IPS-18c (cell line): ENCODE results near the gene VWC2.

Experiments used
- H3K4me3 ChIP-seq: 2 replicates; pipeline ENCODE4 v1.7.0; 2013; ENCODE audit warnings: low read depth, mild to moderate bottlenecking, low read length, moderate library complexity; ENCODE audit not compliant: insufficient read depth
- H3K9me3 ChIP-seq: one replicate; pipeline ENCODE4 v1.6.1; 2013; ENCODE audit warnings: mild to moderate bottlenecking, low read length, moderate library complexity; ENCODE audit not compliant: control insufficient read depth, insufficient read depth

The VWC2 gene

DNA sequence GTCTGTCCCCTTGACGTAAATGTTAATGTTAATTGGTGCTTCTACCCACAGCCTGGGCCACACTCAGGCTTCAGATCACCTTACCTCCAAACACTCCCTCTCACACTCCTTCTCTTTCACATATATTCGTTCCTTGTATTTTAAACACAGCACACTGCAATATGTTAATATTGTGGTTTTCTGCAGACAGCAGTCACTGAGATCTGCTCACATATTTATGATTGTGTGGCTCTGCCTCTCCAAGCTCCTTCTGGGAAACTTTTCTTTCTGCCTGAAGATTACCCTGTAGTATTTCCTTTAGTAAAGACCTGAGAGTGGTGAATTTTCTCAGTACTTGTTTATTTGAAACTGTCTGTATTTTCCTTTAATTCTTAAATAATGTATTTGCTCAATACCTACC, 104.7 kb downstream of the VWC2 start:
- H3K4me3 ChIP-seq: no peak overlapping the region
- H3K9me3 ChIP-seq: no peaks in the 10 kb centered on the region

DNA sequence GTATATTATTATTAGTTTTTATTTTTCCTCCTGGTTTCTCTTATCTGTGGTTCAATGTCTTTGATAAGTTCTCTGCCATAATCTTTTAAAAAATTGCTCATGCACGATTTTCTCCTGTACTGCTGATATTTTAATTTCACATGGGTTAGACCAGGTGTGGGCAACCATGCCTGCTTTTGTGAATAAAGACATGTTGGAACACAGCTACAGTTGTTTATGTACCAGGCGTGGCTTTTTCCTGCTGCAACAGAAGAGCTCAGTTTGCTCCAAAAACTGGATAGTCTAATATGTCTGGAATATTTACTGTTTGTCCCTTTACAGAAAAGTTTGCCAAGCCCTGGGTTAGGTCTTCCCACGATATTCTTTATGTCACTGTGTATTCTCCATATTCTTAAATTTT, 105.2 kb downstream of the VWC2 start:
- Histone ChIP-seq H3K9me3 (no peaks in the 10 kb centered on the region), H3K4me3 (no peak overlapping the region)

DNA sequence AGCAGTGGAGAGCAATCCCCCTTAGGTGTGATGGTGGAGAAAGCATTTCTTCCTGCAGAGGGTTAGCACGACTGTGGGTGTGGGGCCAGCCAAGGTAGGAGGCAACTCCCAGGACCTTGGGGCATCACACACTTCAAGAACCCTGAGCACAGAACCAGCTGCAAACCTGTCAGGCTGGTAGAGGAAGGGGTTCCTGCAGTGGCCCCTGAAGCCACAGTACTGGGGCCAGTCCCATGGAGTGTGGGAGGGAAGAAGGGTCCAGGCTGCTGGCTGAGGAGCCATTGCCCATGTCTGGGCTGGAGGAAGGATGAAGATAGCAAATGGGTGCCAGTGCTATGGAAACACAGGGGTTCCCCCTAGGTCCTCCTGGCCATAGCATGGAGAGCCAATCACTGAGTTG, 110.5 kb downstream of the VWC2 start:
- no peaks in the 10 kb centered on the region for H3K9me3 ChIP-seq
- H3K4me3 ChIP-seq: no peak overlapping the region

DNA sequence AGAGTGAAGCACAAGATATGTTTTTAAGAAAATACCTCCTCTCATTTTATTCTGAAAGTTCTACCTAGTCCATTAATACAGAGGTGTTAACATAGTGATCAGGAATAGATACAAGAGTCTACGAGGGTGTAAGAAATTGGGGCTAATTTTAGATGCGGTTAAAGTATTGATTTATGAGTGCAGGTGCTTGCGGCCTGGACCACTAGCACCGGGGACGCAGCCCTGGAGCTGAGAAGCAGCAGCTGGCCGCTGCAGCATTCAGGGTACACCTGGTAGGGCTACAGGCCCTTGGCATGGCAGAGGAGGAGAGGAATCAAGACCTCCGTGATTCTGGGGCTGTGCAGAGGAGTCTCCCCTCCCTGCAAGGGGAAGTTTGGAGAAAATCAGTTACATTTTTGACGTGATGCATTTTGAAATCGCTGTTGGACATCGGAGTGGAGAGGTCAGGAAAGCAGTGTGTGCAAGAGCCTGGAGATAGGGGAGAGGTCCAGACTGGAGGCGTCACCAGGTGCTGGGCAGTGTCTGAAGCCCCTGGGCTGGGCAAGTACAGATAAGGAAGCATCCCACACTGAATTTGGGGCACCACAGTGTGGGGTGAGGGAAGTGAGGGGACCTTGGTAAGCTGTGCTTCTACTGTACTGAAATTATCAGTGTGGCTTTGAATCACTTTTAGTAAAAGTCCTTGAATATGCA, 112.3 kb downstream of the VWC2 start:
- H3K9me3 ChIP-seq: no peaks in the 10 kb centered on the region
- H3K4me3 ChIP-seq: no peak overlapping the region

DNA sequence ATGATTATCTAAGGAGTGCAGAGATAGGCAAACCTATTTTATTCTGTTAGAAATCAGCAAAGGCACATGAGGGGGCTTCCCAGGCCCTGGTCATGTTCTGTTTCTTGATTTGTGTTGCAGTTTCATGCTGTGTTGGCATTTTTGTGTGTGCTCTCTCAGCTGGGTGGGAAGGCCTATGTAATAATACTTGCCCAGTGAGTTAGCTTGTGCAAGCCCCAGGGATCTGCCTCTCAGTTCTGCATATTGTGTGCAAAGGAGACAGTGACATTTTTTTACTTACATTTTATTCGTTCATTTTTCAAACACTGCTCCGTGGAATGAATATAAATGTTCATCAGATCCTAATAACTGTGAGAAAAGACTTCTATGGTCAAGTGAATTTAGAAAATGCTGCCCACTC, 119.0 kb downstream of the VWC2 start:
- Histone ChIP-seq H3K4me3 (no peak overlapping the region), H3K9me3 (peaks cover 2% of the 10 kb centered on the region)

DNA sequence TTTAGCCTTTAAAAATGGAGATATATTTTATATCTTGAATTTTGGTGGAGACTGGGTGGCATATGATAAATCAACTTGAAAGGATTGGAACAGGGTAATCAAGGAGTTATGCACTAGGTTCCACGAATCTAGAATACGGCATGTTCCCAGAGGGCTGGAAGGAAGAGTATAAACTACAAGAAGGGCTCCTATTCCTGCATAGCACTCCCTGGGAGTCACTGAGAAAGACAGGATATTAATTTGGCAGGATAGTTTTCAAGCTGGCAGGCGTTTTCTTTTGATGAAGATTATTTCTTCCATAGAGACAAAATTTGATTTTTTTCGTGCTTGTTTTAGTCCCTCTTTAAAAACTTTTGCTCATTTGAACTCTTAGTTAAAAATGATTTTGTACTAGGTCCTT, 119.7 kb downstream of the VWC2 start:
- H3K9me3 ChIP-seq: peaks cover 2% of the 10 kb centered on the region
- H3K4me3 ChIP-seq: no peak overlapping the region

DNA sequence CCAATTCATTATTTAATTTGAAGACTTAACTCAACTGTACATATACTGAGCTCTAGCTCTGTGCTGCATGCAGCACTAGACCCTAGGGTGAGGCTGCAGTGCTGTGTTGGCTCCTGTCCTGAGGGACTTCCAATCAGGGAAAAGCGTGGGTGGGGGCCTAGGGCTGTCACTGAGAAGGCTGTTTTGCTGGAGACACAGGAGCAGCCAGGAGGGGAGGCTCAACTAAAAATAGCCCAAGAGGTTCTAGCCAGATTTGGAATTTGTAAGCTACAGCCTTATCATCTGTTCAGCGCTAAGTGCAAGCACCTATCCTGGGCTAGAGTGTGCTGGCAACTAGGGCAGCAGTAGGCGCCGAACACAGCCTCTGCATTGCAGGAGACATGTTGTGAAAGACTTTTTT, 121.1 kb downstream of the VWC2 start:
- Histone ChIP-seq H3K4me3 (no peak overlapping the region), H3K9me3 (peaks cover 2% of the 10 kb centered on the region)

DNA sequence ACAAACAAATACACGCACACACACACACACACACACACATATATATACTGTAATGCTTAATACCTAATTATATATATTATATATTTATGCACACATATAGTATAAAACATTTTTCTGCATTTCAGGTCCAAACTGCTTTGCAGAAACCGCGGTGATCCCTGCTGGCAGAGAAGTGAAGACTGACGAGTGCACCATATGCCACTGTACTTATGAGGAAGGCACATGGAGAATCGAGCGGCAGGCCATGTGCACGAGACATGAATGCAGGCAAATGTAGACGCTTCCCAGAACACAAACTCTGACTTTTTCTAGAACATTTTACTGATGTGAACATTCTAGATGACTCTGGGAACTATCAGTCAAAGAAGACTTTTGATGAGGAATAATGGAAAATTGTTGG, 138.5 kb downstream of the VWC2 start:
- Histone ChIP-seq H3K4me3 (no peak overlapping the region), H3K9me3 (no peaks in the 10 kb centered on the region)

DNA sequence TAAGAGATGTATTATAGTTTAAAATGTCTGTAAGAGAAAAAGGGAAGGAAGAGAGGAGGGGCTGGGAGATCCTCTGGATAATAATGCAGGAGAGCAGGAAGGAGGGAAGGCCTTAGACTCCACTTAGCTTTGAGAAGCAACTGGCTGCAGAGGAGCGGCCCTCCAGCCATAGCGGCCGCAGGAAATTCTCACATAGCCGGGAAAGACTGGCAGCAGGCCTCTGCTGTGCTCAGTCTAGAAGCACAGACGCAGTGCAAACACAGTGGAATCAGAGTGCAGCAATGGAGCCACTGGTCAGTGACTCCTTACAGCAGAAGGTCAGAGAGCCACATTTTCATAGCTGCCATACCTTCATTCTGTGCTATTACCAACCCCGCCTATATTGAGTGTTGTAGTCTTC, 153.3 kb downstream of the VWC2 start:
- Histone ChIP-seq H3K4me3 (no peak overlapping the region), H3K9me3 (peaks cover under 1% of the 10 kb centered on the region)

DNA sequence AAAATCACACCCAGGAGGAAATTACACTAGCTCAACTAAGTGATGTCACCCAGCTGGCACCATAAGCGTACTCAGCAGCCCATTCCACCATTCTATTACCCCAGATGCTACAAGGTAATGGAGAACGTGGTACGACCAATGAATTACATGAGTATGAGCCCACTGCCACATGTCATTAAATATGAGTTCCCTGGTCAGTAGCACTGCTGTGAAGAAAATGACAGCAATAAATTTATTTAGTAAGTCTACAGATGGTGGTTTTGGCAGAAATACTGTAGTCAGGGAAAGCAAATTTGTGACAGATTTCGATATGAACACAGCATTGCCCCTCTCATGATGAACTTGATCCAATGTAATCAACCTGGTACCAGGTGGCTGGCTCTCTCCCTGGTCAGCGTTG, 154.2 kb downstream of the VWC2 start:
- no peak overlapping the region for H3K4me3 ChIP-seq
- peaks cover 3% of the 10 kb centered on the region for H3K9me3 ChIP-seq

DNA sequence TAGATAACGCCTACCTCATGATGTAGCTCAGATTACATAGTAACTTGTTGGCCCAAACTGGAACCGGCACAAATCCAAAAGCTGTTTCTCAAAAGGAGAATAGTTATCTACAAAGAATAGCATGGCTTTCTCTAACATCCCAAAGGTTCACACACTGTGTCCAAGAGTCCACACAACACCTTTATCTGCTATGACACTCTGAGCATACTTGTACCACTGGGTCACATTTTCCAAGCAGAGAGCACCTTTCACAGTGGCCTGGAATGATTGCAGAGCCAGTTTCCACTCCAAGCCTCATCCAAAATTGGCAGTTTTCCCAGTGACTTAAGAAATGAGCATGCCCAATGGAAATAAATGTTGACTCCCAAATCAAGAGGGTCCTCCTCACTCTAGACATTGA, 155.3 kb downstream of the VWC2 start:
- Histone ChIP-seq H3K4me3 (no peak overlapping the region), H3K9me3 (peaks cover 3% of the 10 kb centered on the region)

DNA sequence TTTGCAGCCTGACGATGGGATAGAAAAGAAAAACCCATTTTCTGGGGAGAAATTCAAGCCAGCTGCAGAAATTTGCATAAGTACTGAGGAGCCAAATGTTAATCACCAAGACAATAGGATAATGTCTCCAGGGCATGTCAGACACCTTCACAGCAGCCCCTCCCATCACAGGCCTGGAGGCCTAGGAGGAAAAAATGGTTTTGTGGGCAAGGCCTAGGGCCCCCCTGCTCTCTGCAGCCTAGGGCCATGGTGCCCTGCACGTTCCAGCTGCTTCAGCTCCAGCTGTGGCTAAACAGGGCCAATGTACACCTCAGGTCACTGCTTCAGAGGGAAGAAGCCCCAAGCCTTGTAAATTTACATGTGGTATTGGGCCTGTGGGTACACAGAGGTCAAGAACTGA, 158.2 kb downstream of the VWC2 start:
- peaks cover 3% of the 10 kb centered on the region for H3K9me3 ChIP-seq

DNA sequence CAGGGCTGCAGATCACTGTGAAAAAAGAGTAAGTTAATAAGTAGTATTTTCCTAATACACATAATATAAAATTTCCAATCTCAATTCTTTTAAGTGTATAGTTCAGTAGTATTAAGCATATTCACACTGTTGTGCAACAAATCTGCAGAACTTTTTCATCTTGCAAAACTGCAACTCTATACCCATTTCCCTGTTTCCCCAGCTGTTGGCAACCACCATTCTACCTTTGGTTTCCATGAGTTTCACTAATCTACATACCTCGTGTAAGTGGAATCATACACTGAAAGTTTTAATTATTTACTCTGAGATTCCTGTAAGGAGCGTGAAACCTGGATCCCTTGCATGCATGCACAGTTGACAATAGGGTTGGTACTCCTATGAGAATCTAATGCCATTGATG, 164.2 kb downstream of the VWC2 start:
- Histone ChIP-seq H3K4me3 (no peak overlapping the region), H3K9me3 (no peaks in the 10 kb centered on the region)

More for the DNA sequence above, 158.2 kb downstream of the VWC2 start:
- no peak overlapping the region for H3K4me3 ChIP-seq
